ENCODE results near the gene NRIP3.
A peak's percentile ranks its signal among the peaks of the same experiment; 100 is the strongest.

Gene NRIP3

GRCh38 chr11:8932564-8933180 is 71.1 kb downstream of the NRIP3 start, which contains the start of gene C11orf16:
TSS of gene C11orf16 (minus strand) at chr11:8932947. CDS start at chr11:8932308, 639 bp downstream.
- DNase-seq = peak in 1 of 51 donors; percentile 16

All from hypothalamus (tissue), 51 donors.